Sigmoid colon (tissue), 4 donors: ENCODE results near the gene LITAFD.

Experiments
- POLR2A ChIP-seq, 2 donors: fragments of 450-650 bp; IDR thresholded peaks; one replicate each; pipeline ENCODE4 v1.6.1; 2016; ENCODE audit warnings: antibody characterized with exemption in 2 of 2, mild to moderate bottlenecking in 2 of 2, moderate library complexity in 2 of 2
- POLR2AphosphoS5 ChIP-seq, 4 donors: sonication (generic); formaldehyde crosslinking; IDR thresholded peaks; one replicate each; pipeline ENCODE4 v1.6.1; 2017; ENCODE audit warnings: antibody characterized with exemption in 4 of 4
- TF ChIP-seq, protein P1 (sequence below), 4 experiments: fragments of 450-650 bp in 3 of 4; fragments of 200-600 bp in 1 of 4; IDR thresholded peaks; one replicate each; pipeline ENCODE4 v1.5.1; 2016 to 2019; ENCODE audit warnings: antibody characterized with exemption in 4 of 4, mild to moderate bottlenecking in 3 of 4, moderate library complexity in 2 of 4

DNA sequence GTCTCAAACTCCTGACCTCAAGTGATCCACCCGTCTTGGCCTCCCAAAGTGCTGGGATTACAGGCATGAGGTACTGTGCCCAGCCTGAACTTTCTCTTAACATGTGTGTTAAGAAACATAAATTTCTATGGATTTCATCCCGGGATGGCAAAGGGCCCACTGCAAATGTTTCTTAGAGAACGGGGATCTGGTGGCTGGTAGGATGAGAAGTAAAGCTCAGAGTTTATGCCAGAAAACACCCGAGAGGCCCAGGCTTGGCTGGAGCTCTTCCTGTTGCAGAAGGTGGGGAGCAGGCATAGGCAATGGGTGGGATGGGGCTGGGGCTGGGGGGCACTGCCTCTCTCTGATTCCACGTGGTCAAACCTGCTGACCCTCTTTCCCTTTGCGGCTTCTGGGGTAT is 7.8 kb upstream of the LITAFD start:
- TF ChIP-seq, protein P1, sequence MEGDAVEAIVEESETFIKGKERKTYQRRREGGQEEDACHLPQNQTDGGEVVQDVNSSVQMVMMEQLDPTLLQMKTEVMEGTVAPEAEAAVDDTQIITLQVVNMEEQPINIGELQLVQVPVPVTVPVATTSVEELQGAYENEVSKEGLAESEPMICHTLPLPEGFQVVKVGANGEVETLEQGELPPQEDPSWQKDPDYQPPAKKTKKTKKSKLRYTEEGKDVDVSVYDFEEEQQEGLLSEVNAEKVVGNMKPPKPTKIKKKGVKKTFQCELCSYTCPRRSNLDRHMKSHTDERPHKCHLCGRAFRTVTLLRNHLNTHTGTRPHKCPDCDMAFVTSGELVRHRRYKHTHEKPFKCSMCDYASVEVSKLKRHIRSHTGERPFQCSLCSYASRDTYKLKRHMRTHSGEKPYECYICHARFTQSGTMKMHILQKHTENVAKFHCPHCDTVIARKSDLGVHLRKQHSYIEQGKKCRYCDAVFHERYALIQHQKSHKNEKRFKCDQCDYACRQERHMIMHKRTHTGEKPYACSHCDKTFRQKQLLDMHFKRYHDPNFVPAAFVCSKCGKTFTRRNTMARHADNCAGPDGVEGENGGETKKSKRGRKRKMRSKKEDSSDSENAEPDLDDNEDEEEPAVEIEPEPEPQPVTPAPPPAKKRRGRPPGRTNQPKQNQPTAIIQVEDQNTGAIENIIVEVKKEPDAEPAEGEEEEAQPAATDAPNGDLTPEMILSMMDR (IDR thresholded peaks at IDR 0.05), result no peak
- TF ChIP-seq POLR2A (IDR thresholded peaks at IDR 0.05) (no peak), POLR2AphosphoS5 (IDR thresholded peaks at IDR 0.05) (no peak)
